CD1c-positive myeloid dendritic cell (primary cell): ENCODE data around the gene TSPAN14.
A peak's percentile ranks its signal among the peaks of the same experiment; 100 is the strongest.

Experiments used
- DNase-seq: peaks from one replicate; pipeline ENCODE4 v3.0.0-alpha.2; 2016; ENCODE audit errors: extremely low spot score

The TSPAN14 gene

GRCh38 chr10:80421707-80422536 lies 32.2 kb upstream of the TSPAN14 start:
- peak; percentile 17 for DNase-seq

- no peak for DNase-seq
Observed at GRCh38 chr10:80425901-80426300, 28.2 kb upstream of the TSPAN14 start.

- DNase-seq = no peak
Observed at GRCh38 chr10:80427541-80427940, 26.6 kb upstream of the TSPAN14 start.

GRCh38 chr10:80429521-80429973 lies 24.6 kb upstream of the TSPAN14 start:
- DNase-seq = peak; percentile 84

GRCh38 chr10:80433134-80433533 lies 21.0 kb upstream of the TSPAN14 start:
- DNase-seq = no peak

GRCh38 chr10:80436446-80437098 lies 17.5 kb upstream of the TSPAN14 start:
- no peak for DNase-seq

GRCh38 chr10:80437227-80437626 lies 16.9 kb upstream of the TSPAN14 start:
- DNase-seq = no peak

- no peak for DNase-seq
Observed at GRCh38 chr10:80441831-80442230, 12.3 kb upstream of the TSPAN14 start.

- no peak for DNase-seq
Observed at GRCh38 chr10:80442879-80443278, 11.2 kb upstream of the TSPAN14 start.

GRCh38 chr10:80443531-80443974 lies 10.6 kb upstream of the TSPAN14 start:
- DNase-seq = peak; percentile 57

GRCh38 chr10:80444124-80444523 lies 10.0 kb upstream of the TSPAN14 start:
- DNase-seq = no peak

- DNase-seq = peak; percentile 84
Observed at GRCh38 chr10:80444646-80445319, 9.3 kb upstream of the TSPAN14 start.

GRCh38 chr10:80447436-80448190 lies 6.5 kb upstream of the TSPAN14 start:
- no peak for DNase-seq

GRCh38 chr10:80448209-80448942 lies 5.7 kb upstream of the TSPAN14 start:
- no peak for DNase-seq

GRCh38 chr10:80449520-80449919 lies 4.6 kb upstream of the TSPAN14 start:
- DNase-seq = no peak

GRCh38 chr10:80451132-80451531 lies 3.0 kb upstream of the TSPAN14 start:
- peak; percentile 80 for DNase-seq

- no peak for DNase-seq
Observed at GRCh38 chr10:80452069-80452468, 2.0 kb upstream of the TSPAN14 start.

GRCh38 chr10:80452640-80453039 lies 1.5 kb upstream of the TSPAN14 start:
- DNase-seq = no peak

GRCh38 chr10:80453056-80453841 lies 861 bp upstream of the TSPAN14 start:
- DNase-seq = no peak
